DND-41 (cell line): ENCODE measurements around the gene BRCA2.

ENCODE experiments used
- ATAC-seq: fragments of 200-7000 bp; cut with Tn5 transposase; 3 replicates; pipeline ENCODE4 v1.9.1; 2021; ENCODE audit warnings: low read depth; ENCODE audit not compliant: insufficient read depth
- DNase-seq: peaks from one replicate; pipeline ENCODE4 v3.0.0-alpha.2; 2020
- H2AFZ ChIP-seq: 2 replicates; pipeline ENCODE4 v1.6.0; 2012; ENCODE audit warnings: low read depth, low read length
- H3K27ac ChIP-seq: 2 replicates; pipeline ENCODE4 v1.5.1; 2012; ENCODE audit warnings: low read length, inconsistent platforms
- H3K27me3 ChIP-seq: fragments of 200-600 bp; sonication (generic); 2 replicates; pipeline ENCODE4 v1.6.0; 2012; ENCODE audit warnings: low read length, mild to moderate bottlenecking, inconsistent platforms; ENCODE audit not compliant: insufficient read depth, poor library complexity
- H3K36me3 ChIP-seq: 2 replicates; pipeline ENCODE4 v1.5.1; 2012; ENCODE audit warnings: low read length, inconsistent platforms; ENCODE audit not compliant: insufficient read depth
- H3K4me1 ChIP-seq: 2 replicates; pipeline ENCODE4 v1.5.1; 2012; ENCODE audit warnings: mild to moderate bottlenecking, low read length; ENCODE audit not compliant: insufficient read depth
- H3K4me2 ChIP-seq: 2 replicates; pipeline ENCODE4 v1.6.0; 2012; ENCODE audit warnings: mild to moderate bottlenecking, moderate library complexity, low read length, inconsistent platforms; ENCODE audit not compliant: insufficient read depth
- H3K4me3 ChIP-seq, 2 experiments: fragments of 200-600 bp in 1 of 2; shearing (Covaris generic) in 1 of 2; 2 replicates each; pipeline ENCODE4 v1.5.1; 2012 to 2016; ENCODE audit warnings: inconsistent platforms in 2 of 2, low read length in 2 of 2, mild to moderate bottlenecking in 2 of 2, low read depth in 1 of 2, moderate library complexity in 1 of 2
- H3K79me2 ChIP-seq: 2 replicates; pipeline ENCODE4 v1.6.0; 2012; ENCODE audit warnings: low read length, inconsistent platforms; ENCODE audit not compliant: insufficient read depth
- H3K9ac ChIP-seq: 2 replicates; pipeline ENCODE4 v1.6.0; 2012; ENCODE audit warnings: low read depth, mild to moderate bottlenecking, inconsistent platforms, low read length, moderate library complexity
- H3K9me3 ChIP-seq: 2 replicates; pipeline ENCODE4 v1.5.1; 2012; ENCODE audit warnings: low read length, moderate library complexity, mild to moderate bottlenecking, inconsistent platforms; ENCODE audit not compliant: insufficient read depth, severe bottlenecking
- H4K20me1 ChIP-seq: 2 replicates; pipeline ENCODE4 v1.6.0; 2012; ENCODE audit warnings: low read length; ENCODE audit not compliant: insufficient read depth
- EZH2 ChIP-seq: IDR thresholded peaks from 3 replicates; pipeline ENCODE4 v1.6.1; 2012; ENCODE audit warnings: borderline replicate concordance, low read depth, mild to moderate bottlenecking, moderate library complexity, low read length, inconsistent platforms; ENCODE audit not compliant: severe bottlenecking
- TF ChIP-seq, protein P1 (sequence below): IDR thresholded peaks from 2 replicates; pipeline ENCODE4 v1.5.1; 2012; ENCODE audit warnings: borderline replicate concordance, low read length, moderate library complexity, mild to moderate bottlenecking; ENCODE audit not compliant: poor library complexity, severe bottlenecking; ENCODE audit errors: extremely low read depth

Gene BRCA2

DNA sequence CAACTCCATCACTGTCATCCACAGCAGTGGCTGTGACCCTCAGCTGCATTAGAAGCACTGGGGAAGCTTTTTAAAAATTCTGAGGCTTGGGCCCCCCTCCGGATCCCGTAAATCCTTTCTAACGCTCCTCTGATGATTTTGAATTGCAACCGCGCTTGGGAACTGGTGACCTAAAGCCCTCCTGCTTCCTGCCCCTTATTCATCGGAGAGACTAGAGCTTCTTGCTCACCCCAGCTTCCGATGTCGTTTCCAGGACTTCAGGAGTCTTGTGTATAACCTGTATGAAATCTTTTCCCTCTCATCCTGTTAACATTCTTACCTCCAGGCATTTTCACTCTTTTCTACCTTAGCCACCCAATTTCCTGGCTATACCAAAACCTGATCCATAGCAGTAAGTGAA is 14.9 kb upstream of the BRCA2 start:
- no peak for DNase-seq
- Histone ChIP-seq H4K20me1 (no peaks in the 10 kb centered on the region), H2AFZ (no peak overlapping the region)

DNA sequence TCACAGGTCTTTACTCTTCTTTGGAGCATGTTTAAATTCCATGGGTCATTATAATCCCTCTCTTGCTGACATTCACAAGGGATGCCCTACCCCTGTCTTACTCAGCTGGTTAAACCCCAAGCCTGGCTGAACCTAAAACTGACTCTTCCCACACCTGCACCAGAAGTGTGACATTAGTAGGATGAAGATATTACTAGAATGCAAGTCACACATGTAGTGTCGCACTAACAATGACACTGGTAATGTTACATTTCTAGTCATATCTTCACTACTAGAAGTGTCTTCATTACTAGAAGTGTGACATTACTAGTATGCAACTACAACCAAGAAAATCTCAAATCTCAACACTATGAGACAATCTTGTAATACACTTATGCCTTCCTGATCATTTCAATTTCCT is 14.4 kb upstream of the BRCA2 start:
- no peaks in the 10 kb centered on the region for H3K79me2 ChIP-seq
- ATAC-seq: no peak
- no peak overlapping the region for H3K4me2 ChIP-seq
- DNase-seq: no peak
- no peak overlapping the region for H3K4me3 ChIP-seq
- TF ChIP-seq EZH2: no peak
- TF ChIP-seq, protein P1, sequence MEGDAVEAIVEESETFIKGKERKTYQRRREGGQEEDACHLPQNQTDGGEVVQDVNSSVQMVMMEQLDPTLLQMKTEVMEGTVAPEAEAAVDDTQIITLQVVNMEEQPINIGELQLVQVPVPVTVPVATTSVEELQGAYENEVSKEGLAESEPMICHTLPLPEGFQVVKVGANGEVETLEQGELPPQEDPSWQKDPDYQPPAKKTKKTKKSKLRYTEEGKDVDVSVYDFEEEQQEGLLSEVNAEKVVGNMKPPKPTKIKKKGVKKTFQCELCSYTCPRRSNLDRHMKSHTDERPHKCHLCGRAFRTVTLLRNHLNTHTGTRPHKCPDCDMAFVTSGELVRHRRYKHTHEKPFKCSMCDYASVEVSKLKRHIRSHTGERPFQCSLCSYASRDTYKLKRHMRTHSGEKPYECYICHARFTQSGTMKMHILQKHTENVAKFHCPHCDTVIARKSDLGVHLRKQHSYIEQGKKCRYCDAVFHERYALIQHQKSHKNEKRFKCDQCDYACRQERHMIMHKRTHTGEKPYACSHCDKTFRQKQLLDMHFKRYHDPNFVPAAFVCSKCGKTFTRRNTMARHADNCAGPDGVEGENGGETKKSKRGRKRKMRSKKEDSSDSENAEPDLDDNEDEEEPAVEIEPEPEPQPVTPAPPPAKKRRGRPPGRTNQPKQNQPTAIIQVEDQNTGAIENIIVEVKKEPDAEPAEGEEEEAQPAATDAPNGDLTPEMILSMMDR: no peak
- H3K4me1 ChIP-seq: no peaks in the 10 kb centered on the region
- H4K20me1 ChIP-seq: no peaks in the 10 kb centered on the region
- H2AFZ ChIP-seq: no peak overlapping the region
- H3K36me3 ChIP-seq: no peaks in the 10 kb centered on the region
- H3K27me3 ChIP-seq: peaks cover 26% of the 10 kb centered on the region
- peaks cover 2% of the 10 kb centered on the region for H3K9me3 ChIP-seq
- no peak overlapping the region for H3K27ac ChIP-seq
- no peak overlapping the region for H3K9ac ChIP-seq

More for the DNA sequence above, 14.9 kb upstream of the BRCA2 start:
- Histone ChIP-seq H3K27ac (no peak overlapping the region), H3K4me3 (no peak overlapping the region), H3K9me3 (no peaks in the 10 kb centered on the region), H3K36me3 (no peaks in the 10 kb centered on the region), H3K79me2 (no peaks in the 10 kb centered on the region), H3K27me3 (peaks cover 26% of the 10 kb centered on the region), H3K4me2 (no peak overlapping the region), H3K9ac (no peak overlapping the region), H3K4me1 (no peaks in the 10 kb centered on the region)
- no peak for ATAC-seq
- TF ChIP-seq, protein P1: no peak
- no peak for TF ChIP-seq EZH2

DNA sequence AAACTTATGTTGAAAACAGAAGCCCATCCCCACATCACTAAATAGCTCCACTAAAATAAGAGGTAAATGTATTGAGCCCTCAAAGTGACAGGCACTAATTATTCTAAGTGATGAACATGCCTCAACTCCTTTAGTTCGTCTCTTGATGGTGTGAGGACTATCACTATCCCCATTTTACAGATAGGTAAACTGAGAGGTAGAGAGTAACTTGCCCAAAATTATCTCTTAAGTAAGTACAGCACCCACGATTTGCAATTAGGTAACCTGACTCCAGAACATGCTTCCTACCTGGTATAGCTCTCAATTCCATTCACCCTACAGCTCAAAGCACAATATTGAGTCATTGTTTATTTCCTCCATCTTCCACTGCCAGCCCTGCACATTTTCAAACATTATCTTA is 12.8 kb upstream of the BRCA2 start:
- H3K4me2 ChIP-seq: no peak overlapping the region
- no peak overlapping the region for H3K27ac ChIP-seq
- peaks cover 26% of the 10 kb centered on the region for H3K27me3 ChIP-seq
- DNase-seq (no peak), ATAC-seq (no peak)
- no peaks in the 10 kb centered on the region for H3K36me3 ChIP-seq
- no peaks in the 10 kb centered on the region for H4K20me1 ChIP-seq
- H3K4me1 ChIP-seq: no peaks in the 10 kb centered on the region
- H3K79me2 ChIP-seq: no peaks in the 10 kb centered on the region
- no peak overlapping the region for H3K4me3 ChIP-seq
- peaks cover 2% of the 10 kb centered on the region for H3K9me3 ChIP-seq
- TF ChIP-seq, protein P1: no peak
- TF ChIP-seq EZH2: no peak
- H2AFZ ChIP-seq: no peak overlapping the region
- H3K9ac ChIP-seq: no peak overlapping the region

DNA sequence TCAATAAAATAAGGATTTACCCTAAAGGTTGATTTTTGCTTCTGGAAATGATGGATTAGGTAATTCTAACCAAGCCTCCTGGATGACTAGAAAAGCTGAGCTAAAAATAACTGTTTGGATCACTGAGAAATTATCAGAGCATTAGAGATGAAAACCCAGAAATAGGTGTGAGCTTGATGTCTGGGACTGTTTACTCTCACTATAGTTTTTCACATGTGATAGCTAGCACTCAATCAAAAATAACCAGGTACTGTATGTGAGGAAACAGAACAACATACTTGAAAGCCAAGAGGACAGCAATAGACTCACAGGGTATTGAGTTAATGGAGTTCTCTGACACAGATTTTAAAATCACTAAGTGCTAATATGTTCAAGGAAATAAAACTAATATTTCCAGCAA is 9.7 kb upstream of the BRCA2 start:
- no peak for TF ChIP-seq EZH2
- TF ChIP-seq, protein P1: no peak
- Histone ChIP-seq H3K4me3 (no peak overlapping the region), H2AFZ (no peak overlapping the region), H3K27me3 (peaks cover 6% of the 10 kb centered on the region), H3K4me2 (no peak overlapping the region), H3K27ac (no peak overlapping the region), H3K9me3 (peaks cover 2% of the 10 kb centered on the region), H4K20me1 (no peaks in the 10 kb centered on the region), H3K9ac (no peak overlapping the region), H3K36me3 (no peaks in the 10 kb centered on the region), H3K79me2 (no peaks in the 10 kb centered on the region), H3K4me1 (peaks cover 9% of the 10 kb centered on the region)
- ATAC-seq (no peak), DNase-seq (no peak)
